ENCODE measurements around the gene RHBDD3.

- no peak for TF ChIP-seq EZH2 (IDR thresholded peaks at IDR 0.05; ENCODE audit: borderline replicate concordance, insufficient read depth, low read depth, low read length, poor library complexity, severe bottlenecking)
- no peak for TF ChIP-seq CTCF (IDR thresholded peaks at IDR 0.05)
Measured at GRCh38 chr22:29269731-29270474, 2.1 kb upstream of the RHBDD3 start.

All from B cell (primary cell).